ENCODE measurements around the gene ZNF799.
"Not testable (repeated sequence)": the region's sequence is repeated elsewhere in the genome, so short reads cannot be mapped to it uniquely, and the experiment has no call there.

ZNF799 gene

GRCh38 chr19:12400633-12401502, at the start of gene ZNF799:
ZNF799 (minus strand) TSS chr19:12401271; CDS start chr19:12401070, 201 bp downstream.
- DNase-seq: peak; percentile 99

DNA sequence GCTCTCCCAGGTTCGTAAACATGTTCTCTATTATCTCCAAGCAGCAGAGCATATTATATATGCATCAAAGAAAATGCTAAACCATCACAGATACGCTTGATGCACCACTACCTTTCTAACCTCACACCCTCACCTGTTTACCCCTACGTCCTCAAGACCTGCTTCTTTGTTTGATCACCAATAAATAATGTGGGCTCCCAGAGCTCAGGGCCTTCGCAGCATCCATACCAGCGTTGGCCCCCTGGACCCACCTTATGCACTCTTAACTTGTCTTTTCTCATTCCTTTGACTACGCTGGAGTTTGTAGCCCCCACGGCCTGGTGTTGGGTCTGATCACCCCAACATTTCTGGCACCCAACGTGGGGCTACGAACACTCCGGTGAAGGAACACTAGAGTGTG, 49.8 kb upstream of the ZNF799 start:
- DNase-seq: no peak

DNA sequence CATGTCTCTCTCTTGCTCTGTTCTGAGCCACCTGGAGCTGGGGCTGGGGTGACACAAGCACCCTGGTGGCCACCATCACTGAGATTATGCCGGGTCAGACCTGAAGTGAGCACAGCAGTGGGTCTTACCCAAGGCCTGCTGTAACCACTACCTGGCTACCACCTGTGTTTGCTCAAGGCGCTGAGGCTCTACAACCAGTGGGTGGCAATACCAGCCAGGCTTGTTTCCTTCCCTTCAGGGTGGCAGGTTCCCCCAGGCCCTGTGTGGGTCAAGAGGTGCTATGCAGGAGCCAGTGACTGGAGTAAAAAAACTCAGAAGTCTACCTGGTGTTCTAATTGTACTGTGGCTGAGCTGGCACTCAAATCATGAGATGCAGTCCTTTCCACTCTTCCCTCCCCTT, 47.7 kb upstream of the ZNF799 start:
- no peak for DNase-seq

- peak; percentile 100 for DNase-seq
These were observed 39.7 kb upstream of the ZNF799 start, which contains the start of gene ZNF443 for GRCh38 chr19:12440541-12441316. ZNF443 (minus strand) TSS chr19:12441021; CDS start chr19:12440914, 107 bp downstream.

DNA sequence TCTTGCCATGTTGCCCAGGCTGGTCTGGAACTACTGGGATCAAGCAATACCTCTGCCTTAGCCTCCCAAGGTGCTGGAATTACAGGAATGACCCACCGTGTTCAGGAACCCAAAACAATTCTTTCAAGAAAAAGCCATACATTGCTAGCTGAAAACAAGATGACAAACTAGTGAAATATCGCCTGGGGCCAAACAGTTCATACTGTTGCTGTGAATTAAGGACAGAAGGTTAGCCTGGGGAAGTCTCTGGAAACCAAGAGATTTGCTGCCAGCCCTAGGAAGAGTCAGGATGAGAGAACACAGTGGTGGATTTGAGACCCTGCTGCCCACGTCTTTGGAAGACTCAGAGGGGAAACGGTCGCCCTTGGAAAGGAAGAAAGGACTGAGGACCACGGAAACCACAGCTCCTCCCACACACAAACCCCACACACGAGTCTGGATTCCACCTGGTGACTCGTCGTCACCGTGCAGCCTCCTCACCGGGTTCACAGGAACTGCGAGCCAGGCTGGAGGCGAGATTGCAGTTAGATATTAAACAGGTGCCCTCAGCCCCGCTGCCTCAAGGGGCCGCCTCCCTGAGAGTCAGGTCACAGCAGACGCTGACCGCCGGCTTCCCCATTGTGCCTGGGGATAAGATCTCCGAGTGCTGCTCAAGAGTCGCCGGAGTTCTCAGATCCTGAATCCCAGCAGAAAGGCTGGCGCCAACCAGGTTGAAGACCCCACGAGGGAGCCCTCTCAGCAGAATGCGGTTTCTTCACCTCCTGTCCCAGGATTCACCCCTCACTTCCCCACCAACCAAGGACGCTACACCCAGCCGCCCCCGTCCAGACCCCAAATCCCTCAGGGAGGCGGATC, 38.8 kb upstream of the ZNF799 start:
- peak; percentile 79 for DNase-seq

DNA sequence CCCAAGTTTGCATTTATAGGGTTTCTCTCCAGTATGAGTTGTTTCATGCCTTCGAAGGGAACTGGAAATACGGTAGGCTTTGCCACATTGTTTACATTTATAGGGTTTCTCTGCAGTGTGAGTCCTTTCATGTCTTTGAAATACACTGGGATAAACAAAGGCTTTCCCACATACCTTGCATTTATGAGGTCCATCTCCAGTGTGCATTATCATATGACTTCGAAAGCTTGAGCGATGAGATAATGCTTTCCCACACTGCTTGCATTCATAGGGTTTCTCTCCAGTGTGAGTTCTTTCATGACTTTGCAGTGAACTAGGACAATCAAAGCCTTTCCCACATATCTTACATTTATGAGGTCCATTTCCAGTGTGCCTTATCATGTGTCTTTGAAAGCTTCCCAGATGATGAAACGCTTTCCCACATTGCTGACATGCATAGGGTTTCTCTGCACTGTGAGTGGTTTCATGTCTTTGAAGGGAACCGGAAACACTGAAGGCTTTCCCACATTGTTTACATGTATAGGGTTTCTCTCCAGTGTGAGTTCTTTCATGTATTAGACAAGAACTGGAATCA, 29.7 kb upstream of the ZNF799 start:
- not testable (repeated sequence) for DNase-seq

DNA sequence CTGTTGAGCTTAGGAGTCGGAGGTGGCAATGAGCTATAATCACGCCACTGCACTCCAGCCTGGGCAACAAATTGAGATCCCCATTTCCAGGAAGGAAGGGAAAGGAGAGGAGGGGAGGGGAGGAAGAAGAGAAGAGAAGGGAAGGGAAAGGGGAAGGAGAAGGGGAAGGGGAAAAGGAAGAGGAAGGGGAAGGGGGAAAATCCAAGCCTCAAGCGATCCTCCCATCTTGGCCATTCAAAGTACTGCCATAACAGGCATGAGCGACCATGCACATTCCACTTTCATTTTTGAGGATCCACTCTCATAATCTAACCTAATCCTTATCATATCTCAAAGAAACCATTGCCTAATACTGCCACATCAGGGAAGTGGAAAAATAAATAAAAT, 24.8 kb upstream of the ZNF799 start:
- DNase-seq: no peak

DNA sequence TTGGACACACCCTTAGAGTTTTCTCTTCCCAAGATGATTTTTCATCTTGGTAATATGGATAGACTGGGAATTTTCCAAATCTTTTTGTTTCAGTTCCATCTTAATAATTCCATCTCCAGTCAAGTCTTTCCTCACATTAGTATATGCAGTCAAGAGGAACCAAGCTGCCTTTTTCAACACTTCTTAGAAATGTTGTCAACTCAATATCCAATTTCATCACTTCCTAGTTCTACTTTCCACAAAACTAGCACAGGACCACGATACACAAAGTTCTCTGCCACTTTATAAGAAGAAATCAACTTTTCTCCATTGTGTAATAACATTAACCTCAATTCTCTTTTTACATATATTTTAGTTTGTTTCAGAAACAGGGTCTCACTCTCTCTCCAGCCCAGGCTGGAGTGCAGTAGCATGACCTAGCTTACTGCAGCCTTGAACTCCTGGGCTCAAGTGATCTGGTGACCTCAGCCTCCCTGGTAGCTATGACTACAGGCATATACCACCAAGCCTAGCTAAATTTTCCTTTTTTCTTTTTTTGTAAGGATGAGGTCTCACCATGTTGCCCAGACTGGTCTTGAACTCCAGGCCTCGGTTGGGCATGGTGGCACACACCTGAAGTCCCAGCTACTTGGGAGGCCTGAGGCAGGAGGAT, 24.3 kb upstream of the ZNF799 start:
- DNase-seq: no peak

DNA sequence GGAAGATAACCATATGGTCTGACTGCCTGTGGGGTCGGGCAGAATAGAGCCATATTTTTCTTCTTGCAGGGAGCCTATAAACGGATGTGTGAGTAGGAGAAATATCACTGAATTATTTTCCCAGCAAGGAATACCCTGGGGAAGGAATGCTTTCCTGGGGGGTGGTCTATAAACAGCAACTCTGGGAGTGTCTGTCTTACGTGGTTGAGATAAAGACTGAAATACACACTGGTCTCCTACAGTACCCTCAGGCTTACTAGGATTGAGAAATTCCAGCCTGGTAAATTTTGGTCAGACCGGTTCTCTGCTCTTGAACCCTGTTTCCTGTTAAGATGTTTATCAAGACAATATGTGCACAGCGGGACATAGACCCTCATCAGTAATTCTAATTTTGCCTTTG, 16.2 kb upstream of the ZNF799 start:
- not testable (repeated sequence) for DNase-seq

- peak; percentile 71 for DNase-seq
These were observed 10.8 kb upstream of the ZNF799 start for GRCh38 chr19:12411893-12412292.

DNA sequence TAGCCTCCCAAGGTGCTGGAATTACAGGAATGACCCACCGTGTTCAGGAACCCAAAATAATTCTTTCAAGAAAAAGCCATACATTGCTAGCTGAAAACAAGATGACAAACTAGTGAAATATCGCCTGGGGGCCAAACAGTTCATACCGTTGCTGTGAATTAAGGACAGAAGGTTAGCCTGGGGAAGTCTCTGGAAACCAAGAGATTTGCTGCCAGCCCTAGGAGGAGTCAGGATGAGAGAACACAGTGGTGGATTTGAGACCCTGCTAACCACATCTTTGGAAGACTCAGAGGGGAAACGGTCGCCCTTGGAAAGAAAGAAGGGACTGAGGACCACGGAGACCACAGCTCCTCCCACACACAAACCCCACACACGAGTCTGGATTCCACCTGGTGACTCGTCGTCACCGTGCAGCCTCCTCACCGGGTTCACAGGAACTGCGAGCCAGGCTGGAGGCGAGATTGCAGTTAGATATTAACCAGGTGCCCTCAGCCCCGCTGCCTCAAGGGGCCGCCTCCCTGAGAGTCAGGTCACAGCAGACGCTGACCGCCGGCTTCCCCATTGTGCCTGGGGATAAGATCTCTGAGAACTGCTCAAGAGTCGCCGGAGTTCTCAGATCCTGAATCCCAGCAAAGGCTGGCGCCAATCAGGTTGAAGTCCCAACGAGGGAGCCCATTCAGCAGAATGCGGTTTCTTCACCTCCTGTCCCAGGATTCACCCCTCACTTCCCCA, 1.0 kb downstream of the ZNF799 start:
- peak; percentile 89 for DNase-seq

DNA sequence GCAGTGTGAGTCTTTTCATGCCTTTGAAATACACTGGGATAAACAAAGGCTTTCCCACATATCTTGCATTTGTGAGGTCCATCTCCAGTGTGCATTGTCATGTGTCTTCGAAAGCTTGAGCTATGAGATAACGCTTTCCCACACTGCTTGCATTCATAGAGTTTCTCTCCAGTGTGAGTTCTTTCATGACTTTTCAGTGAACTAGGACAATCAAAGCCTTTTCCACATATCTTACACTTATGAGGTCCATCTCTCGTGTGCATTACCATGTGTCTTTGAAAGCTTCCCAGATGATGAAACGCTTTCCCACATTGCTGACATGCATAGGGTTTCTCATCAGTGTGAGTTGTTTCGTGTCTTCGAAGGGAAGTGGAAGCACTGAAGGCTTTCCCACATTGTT, 9.9 kb downstream of the ZNF799 start:
- DNase-seq: not testable (repeated sequence)

GRCh38 chr19:12386365-12386764, 14.7 kb downstream of the ZNF799 start:
- not testable (repeated sequence) for DNase-seq

- no peak for DNase-seq
These were observed 20.7 kb downstream of the ZNF799 start for GRCh38 chr19:12380444-12380737.

DNA sequence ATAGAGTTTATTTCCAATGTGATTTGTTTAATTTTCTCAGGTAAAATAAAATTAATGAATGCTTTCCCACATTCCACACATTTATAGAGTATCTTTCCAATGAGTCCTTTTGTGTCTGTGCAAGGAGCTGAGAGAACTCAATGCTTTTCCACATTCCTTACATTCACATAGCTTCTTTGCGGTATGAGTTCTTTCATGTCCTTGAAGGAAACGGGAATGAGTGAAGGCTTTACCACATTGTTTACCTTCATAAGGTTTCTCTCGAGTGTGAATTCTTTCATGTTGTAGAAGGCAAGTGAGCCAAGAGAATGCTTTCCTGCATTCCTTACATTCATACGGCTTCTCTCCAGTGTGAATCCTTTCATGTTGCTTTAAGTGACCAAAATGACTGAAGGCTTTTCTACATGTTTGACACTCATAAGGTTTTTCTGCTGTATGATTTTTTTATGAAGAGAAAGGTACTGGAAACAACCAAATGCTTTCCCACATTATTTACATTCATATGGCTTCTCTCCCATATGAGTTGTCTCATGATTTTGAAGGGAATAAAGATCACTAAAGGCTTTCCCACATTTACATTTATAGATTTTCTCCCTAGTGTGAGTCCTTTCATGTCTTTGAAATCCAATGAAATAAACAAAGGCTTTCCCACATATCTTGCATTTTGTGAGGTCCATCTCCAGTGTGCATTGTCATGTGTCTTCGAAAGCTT, 21.2 kb downstream of the ZNF799 start:
- no peak for DNase-seq

GRCh38 chr19:12374026-12374425, 27.0 kb downstream of the ZNF799 start:
- DNase-seq: no peak

- DNase-seq: peak; percentile 100
These were observed 35.6 kb downstream of the ZNF799 start, which contains the start of gene ZNF442 for GRCh38 chr19:12365236-12366162. ZNF442 (minus strand) TSS chr19:12365683; CDS start chr19:12363631, 2,052 bp downstream.

DNA sequence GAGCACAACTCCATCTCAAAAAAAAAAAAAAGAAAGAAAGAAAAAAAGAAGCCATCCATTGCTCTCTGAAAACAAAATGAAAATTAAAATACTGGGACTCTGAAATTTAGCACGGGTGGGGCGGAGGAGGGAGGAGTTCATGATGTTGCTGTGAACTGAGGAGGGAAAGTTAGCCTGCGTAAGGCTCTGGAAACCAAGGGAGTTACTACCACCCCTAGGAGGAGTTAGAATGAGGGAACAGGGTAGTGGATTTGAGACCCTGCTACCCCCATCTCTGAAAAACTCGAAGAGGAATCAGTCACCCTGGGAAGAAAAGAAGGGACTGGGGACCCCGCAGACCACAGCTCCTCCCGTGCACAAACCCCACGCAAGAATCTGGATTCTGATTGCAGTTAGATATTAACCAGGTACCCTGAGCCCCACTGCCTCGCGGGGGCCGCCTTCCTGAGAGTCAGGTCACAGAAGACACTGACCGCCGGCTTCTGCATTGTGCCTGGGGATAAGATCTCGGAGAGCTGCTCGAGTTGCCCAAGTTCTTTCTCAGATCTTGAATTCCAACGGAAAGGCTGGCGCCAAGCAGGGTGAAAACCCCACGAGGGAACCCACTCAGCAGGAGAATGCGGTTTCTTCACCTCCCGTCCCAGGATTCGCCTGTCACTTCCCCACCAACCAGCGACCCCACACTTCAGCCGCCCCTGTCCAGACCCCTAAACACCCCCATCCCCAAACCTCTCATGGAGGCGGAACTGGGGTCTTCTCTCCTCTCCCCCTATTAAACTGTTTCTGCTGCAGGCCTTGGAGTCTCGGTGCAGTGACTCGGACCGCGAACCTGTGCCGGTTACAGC, 36.5 kb downstream of the ZNF799 start:
- DNase-seq: peak; percentile 80

GRCh38 chr19:12362236-12362635, 38.8 kb downstream of the ZNF799 start:
- not testable (repeated sequence) for DNase-seq
